Stimulated activated CD8-positive, alpha-beta memory T cell treated with anti-CD3 and anti-CD28 coated beads, Interleukin-15, amount 100 ng/mL, for 4 hours (primary cell): ENCODE data around the gene KCNA10.

Experiments used
- DNase-seq, 2 donors: peaks; one replicate each; pipeline ENCODE4 v3.0.0-alpha.2; 2020; ENCODE audit warnings: low read depth in 2 of 2

Gene KCNA10

DNA sequence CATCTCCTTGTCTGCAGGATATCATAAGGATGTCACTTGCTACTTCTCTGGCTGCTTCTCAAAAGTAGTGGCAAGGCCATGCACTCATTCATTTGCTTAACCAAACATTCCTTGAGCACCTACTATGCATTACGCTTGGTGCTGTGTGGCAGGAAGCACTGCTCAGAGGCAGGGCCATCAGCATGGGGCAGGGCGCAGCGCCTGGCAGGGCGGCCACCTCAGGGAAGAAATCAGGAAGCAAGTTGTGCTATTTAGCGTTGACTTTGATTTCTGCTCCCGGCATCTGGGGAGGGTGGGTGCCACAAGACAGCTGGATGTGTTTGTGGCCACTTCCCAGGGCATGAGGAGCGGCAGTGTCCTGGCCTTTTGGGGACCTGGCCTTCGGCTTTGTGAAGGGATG is 40.1 kb downstream of the KCNA10 start:
- no peak for DNase-seq

DNA sequence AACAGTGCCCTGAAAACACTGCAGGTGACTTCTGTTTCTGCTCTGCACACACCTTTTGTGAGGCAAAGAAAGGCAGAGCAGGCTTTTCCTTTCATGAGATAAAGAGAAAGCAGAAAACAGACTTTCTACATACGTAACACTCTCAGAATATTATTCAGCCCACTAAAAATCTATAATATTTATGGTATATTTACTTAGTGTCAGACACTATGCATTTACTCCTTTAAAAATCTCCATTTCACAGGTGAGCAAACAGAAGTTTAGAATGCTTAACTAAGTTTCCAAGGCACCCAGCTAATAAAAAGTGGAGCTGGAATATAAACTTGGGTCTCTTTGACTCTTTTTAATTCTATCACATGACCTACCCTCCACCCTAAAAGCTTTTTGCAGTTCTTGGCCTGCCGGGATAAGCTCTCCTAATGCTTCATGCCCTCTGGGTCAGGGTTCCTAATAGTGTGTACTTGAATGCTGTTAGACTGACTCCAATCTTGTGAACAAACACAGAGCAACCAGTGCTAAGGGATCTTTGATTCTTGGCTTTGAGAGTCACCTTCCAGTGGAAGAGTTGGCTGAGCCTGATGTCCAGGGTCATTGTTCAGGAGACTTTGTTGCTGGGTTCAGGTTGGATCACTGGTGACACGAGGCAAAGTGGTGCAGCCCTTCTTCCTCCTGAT is 40.9 kb downstream of the KCNA10 start:
- DNase-seq = no peak

DNA sequence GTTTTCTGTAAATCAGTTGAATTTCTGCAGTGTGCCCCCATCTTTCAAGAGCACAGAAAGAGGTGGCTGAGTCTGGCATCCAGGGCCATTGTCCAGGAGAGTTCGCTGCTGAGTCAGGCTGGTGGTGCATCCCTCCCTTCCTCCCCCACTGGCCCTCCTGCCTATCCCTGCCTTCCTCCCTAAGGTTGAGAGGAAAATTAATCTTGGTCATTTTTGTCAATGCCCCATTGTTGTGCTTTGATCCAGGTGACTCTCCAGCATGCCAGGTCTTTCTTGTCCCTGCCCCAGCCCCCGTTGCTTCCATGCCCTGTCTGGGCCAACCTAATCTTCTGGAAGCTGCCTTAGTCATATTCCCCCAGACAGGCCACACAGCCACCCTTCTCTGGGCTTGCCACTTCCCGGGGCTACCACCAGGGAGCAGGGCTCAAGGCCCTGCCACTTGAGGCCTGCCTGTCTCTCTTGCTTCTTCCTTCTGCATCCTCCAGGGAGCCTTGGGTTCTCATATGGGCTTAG is 41.5 kb downstream of the KCNA10 start:
- no peak for DNase-seq

DNA sequence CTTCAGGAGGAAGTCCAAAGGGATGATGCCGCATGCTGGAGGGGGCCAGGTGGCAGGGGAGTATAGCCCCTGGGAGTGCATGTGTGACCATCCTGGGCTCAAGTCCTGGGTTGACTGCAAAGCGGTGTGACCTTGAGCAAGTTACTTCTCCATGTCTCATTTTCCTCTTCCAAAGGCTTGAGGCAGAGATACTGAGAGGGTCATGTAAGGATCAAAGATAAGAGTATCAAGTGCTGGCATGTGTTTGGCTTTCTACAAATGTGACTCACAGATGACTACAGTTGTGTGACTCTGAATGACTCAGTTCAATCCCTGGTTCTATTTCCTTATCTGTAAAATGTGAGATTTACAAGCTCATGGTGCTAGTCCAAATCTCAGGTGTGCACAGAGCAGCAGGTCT is 41.9 kb downstream of the KCNA10 start:
- DNase-seq = no peak

DNA sequence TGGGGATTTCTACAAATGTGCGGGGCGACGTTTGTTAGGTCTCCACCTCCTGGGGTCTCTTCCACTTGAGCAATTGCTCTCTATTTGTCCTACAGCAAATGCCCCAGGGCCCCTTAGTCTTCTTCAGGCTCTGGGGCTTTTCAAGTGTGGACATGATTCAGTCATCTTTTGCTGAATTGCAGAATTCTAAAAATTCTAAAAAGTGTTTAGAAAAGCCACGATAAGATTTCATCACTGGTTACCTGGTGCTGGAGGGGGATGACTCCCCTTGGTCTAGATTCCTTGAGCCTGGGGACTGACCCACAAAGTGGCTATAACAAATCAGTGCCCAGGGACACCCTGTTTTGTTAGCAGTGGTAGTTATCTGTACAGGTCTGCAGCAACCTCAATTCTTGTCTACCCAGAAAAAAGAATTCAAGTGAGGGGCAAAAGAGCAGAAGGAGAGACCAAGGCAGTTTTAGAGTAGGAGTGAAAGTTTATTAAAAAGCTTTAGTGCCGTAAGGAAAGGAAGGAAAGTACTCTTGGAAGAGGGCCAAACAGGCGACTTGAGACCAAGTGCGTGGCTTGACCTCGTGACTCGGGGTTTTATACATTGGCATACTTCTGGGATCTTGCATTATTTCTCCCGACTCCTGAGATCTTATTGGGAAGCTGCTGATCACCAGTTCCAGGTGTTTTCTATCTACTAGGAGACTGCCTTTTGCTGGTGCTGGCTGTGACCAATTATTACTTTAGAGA is 42.8 kb downstream of the KCNA10 start:
- no peak for DNase-seq

DNA sequence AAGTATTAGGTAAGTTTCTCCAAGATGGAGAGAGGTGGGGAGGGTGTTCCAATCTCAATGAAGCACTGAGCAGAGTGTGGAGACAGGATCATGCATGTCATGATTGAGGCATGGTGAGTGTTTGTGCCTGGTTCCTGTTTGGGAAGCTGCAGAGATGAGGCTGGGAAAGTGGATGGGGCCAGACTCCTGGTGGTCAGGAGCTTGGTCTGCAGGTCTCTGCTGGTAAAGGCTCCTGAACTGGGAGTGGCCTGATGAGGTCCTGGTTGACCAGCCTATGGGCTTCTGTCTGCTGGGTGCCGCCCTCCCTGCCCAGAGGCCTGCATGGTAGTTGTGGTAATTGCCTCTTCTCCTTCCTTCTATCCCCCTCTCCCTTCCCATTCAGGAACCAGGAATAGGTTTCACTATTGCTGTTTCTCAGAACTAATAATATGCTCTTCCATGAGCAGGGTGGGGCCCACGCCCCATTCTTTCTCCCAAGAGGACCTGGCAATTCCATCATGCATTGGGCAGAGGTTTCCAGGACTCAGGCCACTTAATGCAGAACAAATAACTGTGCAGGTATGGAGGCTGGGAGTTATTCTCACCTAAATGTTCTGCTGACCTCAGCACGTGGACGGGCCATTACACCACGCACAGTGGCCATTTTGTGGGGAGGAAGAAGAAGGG is 43.5 kb downstream of the KCNA10 start:
- no peak for DNase-seq

DNA sequence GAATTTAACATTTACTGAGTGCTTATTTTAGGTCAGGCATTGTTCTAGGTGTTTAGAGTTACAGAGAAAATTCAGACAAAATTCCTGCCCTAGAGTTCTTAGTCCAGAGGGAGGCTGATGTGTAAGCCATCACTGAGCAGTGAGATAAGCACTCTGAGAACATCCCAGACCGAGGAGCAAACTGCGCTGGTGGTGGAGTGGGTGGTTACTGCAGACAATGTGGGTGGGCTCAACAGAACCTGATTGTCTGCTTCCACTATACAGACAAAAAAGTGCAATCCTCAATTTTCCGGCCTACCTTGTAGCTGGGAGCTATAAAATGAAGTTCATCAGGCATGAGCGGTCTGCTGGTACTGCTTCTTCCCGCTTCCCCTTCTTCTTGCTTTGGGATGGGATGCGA is 44.5 kb downstream of the KCNA10 start:
- DNase-seq = no peak

DNA sequence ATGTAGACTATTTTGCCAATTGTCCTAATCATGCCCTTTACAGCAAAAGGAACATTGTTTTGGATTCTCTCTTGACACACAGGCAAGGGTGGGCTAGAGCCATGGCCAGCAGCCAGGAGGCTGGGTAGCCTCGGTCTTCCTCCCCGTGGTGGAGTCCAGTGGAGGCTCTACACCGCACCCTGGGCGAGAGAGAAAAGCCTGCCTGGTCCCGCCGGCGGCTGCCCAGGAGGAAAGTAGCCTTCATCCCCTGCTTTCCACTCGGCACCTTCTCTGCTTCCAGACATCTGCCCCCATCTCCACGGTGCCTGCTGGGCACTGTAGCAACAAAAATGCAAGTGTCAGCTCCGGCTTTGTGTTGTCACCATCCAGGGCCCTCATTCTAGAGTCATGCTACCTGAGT is 46.4 kb downstream of the KCNA10 start:
- no peak for DNase-seq

DNA sequence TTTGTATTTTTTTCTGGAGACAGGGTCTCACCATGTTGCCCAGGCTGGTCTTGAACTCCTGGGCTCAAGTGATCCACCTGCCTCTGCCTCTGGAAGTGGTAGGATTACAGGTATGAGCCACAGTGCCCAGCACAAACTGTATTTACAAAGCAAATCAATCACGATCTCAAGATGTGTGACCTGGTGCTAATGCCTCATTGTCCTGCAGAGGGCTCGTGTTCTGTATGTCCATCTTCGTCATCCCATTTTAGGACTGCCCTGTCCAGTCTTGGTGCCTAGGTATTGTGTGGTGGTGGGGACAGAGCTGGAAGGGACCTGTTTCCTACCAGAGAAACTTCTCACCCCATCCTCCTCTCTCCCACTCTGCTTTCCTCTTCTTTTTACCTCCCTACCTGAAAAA is 47.8 kb downstream of the KCNA10 start:
- no peak for DNase-seq
